Lung (tissue), 12 donors: ENCODE measurements around the gene TFDP1. TPM values are rescaled to one million over a fixed set of nuclear protein-coding genes. Genes with fewer than 3 reads are reported as not detected.

ENCODE experiments used
- ATAC-seq: fragments of 200-7000 bp; cut with Tn5 transposase; one replicate; pipeline ENCODE4 v1.9.1; 2020; ENCODE audit warnings: moderate number of reproducible peaks; ENCODE audit not compliant: insufficient read depth, low FRiP score
- DNase-seq, 3 donors: peaks; one replicate each; pipeline ENCODE4 v3.0.0-alpha.2; 2013 to 2017
- H3K27ac ChIP-seq, 2 donors: one replicate each; pipeline ENCODE4 v1.5.1; 2013; ENCODE audit warnings: mild to moderate bottlenecking in 2 of 2, moderate library complexity in 2 of 2, control low read depth in 1 of 2, inconsistent platforms in 1 of 2, low read depth in 1 of 2, low read length in 1 of 2
- H3K27me3 ChIP-seq, 3 donors: one replicate each; pipeline ENCODE4 v1.5.1; 2013; ENCODE audit warnings: low read length in 2 of 3; ENCODE audit not compliant: control insufficient read depth in 3 of 3, insufficient read depth in 3 of 3
- H3K36me3 ChIP-seq, 4 donors: one replicate each; pipeline ENCODE4 v1.5.1; 2013; ENCODE audit warnings: low read length in 4 of 4, mild to moderate bottlenecking in 1 of 4, moderate library complexity in 1 of 4; ENCODE audit not compliant: control insufficient read depth in 4 of 4, insufficient read depth in 4 of 4
- H3K4me1 ChIP-seq, 5 donors: one replicate each; pipeline ENCODE4 v1.5.1; 2013; ENCODE audit warnings: low read length in 5 of 5, mild to moderate bottlenecking in 2 of 5, moderate library complexity in 1 of 5; ENCODE audit not compliant: control insufficient read depth in 5 of 5, insufficient read depth in 5 of 5
- H3K4me3 ChIP-seq: one replicate; pipeline ENCODE4 v1.5.1; 2013; ENCODE audit warnings: mild to moderate bottlenecking, control low read depth, moderate library complexity
- H3K9ac ChIP-seq, 2 donors: one replicate each; pipeline ENCODE4 v1.5.1; 2013; ENCODE audit warnings: low read length in 2 of 2, control low read depth in 1 of 2; ENCODE audit not compliant: insufficient read depth in 1 of 2
- H3K9me3 ChIP-seq, 4 donors: one replicate each; pipeline ENCODE4 v1.5.1; 2013; ENCODE audit warnings: low read length in 3 of 4, mild to moderate bottlenecking in 1 of 4, moderate library complexity in 1 of 4; ENCODE audit not compliant: control insufficient read depth in 4 of 4, insufficient read depth in 3 of 4
- CTCF ChIP-seq: IDR thresholded peaks from 2 replicates; pipeline ENCODE4 v1.5.1; 2012; ENCODE audit warnings: mild to moderate bottlenecking; ENCODE audit errors: control extremely low read depth, extremely low read depth
- WGBS, 2 donors: extraction: QIAGEN DNeasy Blood & Tissue Kit; methylation state at CpG; one replicate each; pipeline ENCODE4 v1.1.7; 2013; 5-methylcytosine and 5-hydroxymethylcytosine counted together
- polyA plus RNA-seq, 2 donors: library from polyadenylated mRNA; stranded (reverse); fragments of 200-250 nt; gene quantifications; one replicate each; pipeline ENCODE4 v1.2.1, GENCODE V29; 2013
- total RNA-seq, 2 donors: library from RNA; depleted of rRNA in 1 of 2; stranded (reverse); fragments of >200 nt in 1 of 2; gene quantifications; one replicate each; pipeline ENCODE4 v1.2.1, GENCODE V29; 2014 to 2021
- donor health status: control.
- donor health status: control.
- donor health status: Bipolar disorder and iron deficiency.
- donor health status: healthy.
- donor health status: DM: yes; HTN: yes; CAD: no.

TFDP1 gene
- total and polyA plus RNA-seq, 4 donors = 19.6 to 44.2 (median 40.3) TPM

- Histone ChIP-seq H3K27ac (no peak overlapping the region), H3K9ac (no peak overlapping the region), H3K4me3 (no peak overlapping the region), H3K36me3 (no peaks in the 10 kb centered on the region), H3K27me3 (peaks cover 0 to 17% (median 0%) of the 10 kb centered on the region in 3 donors), H3K4me1 (peaks cover 0 to 4% (median 0%) of the 10 kb centered on the region in 5 donors), H3K9me3 (no peaks in the 10 kb centered on the region)
- no peak for DNase-seq
- no peak for ATAC-seq
- TF ChIP-seq CTCF = no peak
- WGBS, 2 donors = 79 to 86% methylated on average over 17 of the region's 17 CpGs
Measured at GRCh38 chr13:113564331-113565023, 20.1 kb upstream of the TFDP1 start.

DNA sequence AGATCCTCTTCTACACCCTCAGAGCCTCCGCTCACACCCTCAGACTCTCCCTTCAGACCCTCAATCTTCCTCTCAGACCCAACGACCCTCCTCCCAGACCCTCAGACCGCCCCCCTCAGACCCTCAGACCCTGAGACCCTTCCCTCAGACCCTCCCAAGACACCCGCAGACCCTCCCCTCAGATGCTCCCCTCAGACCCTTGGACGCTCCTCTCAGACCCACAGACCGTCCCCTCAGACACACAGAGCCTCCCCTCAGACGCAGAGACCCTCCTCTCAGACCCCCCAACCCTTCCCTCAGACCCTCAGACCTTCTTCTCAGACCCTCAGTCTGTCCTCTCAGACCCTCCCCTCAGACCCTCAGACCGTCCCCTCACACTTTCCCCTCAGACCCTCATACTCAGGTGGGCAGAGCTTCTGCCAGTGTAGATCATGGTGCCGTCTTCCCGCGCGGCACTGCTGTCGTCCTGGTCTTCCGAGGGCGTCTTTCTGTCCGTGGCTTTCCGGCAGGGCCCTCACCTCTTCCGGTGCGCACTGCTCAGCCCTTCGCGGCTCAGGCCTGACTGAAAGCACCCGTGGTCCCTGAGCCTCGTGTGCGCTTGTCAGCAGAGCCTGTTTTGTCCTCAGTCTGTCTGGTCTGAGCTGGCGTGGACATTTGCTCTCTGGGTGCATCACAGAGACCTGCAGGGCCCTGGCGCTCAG is 18.9 kb upstream of the TFDP1 start:
- peaks cover 0 to 4% (median 0%) of the 10 kb centered on the region in 5 donors for H3K4me1 ChIP-seq
- H3K27me3 ChIP-seq = peaks cover 0 to 17% (median 0%) of the 10 kb centered on the region in 3 donors
- no peak overlapping the region for H3K9ac ChIP-seq
- ATAC-seq = no peak
- TF ChIP-seq CTCF = no peak
- H3K4me3 ChIP-seq = no peak overlapping the region
- DNase-seq = no peak
- no peaks in the 10 kb centered on the region for H3K36me3 ChIP-seq
- no peak overlapping the region for H3K27ac ChIP-seq
- no peaks in the 10 kb centered on the region for H3K9me3 ChIP-seq
- WGBS, 2 donors = 81 to 89% methylated on average over 26 of the region's 26 CpGs

DNA sequence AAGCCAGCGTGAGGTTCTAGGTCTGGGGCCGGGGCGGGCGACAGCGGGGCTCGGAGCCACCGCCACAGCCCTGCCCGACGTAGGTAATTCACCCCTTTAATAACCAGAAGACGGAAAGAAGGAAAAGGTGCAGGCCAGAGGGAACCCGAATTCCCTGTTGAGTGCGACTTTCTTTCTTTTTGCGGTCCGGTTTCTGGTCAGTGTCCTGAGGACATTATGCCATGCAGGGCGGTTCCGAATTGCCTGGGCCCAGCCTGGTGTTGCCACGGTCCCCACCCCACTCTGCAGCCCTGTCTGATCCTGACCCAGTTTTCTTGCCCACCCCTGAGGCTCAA is 18.4 kb upstream of the TFDP1 start:
- DNase-seq (no peak), ATAC-seq (no peak)

More for the DNA sequence above, 18.4 kb upstream of the TFDP1 start:
- peaks cover 0 to 17% (median 0%) of the 10 kb centered on the region in 3 donors for H3K27me3 ChIP-seq
- no peak overlapping the region for H3K4me3 ChIP-seq
- no peaks in the 10 kb centered on the region for H3K36me3 ChIP-seq
- no peak overlapping the region for H3K9ac ChIP-seq
- 88 to 94% methylated on average over 17 of the region's 17 CpGs for WGBS, 2 donors
- H3K27ac ChIP-seq = no peak overlapping the region
- peaks cover 0 to 4% (median 0%) of the 10 kb centered on the region in 5 donors for H3K4me1 ChIP-seq
- no peaks in the 10 kb centered on the region for H3K9me3 ChIP-seq
- TF ChIP-seq CTCF = no peak
